Adrenal gland (tissue), 5 donors: Measurements from ENCODE around the gene CDV3.

Source experiments
- CTCF ChIP-seq, 6 experiments: fragments of 450-650 bp in 4 of 6; fragments of 200-600 bp in 2 of 6; sonication (generic) in 1 of 6; IDR thresholded peaks; 1 replicate in 5 of 6; 2 replicates in 1 of 6; pipeline versions ENCODE4 v1.5.1 to v1.8.0; 2016 to 2021; ENCODE audit warnings: antibody characterized with exemption in 6 of 6, mild to moderate bottlenecking in 2 of 6, moderate library complexity in 1 of 6
- POLR2A ChIP-seq, 2 donors: fragments of 450-650 bp; IDR thresholded peaks; one replicate each; pipeline ENCODE4 v1.6.1; 2017; ENCODE audit warnings: antibody characterized with exemption in 2 of 2, mild to moderate bottlenecking in 2 of 2, moderate library complexity in 1 of 2
- donor health status: DM: no; HTN: no; CAD: no.

- TF ChIP-seq CTCF (IDR thresholded peaks at IDR 0.05): no peak
- TF ChIP-seq POLR2A (IDR thresholded peaks at IDR 0.05): no peak
Observed at GRCh38 chr3:133538154-133538553, 35.3 kb upstream of the CDV3 start.
